Measurements from ENCODE around the gene DFFB. TPM values are rescaled to one million over a fixed set of nuclear protein-coding genes. Genes with fewer than 3 reads are reported as not detected.
A peak's percentile ranks its signal among the peaks of the same experiment; 100 is the strongest.

The DFFB gene
- total and polyA plus RNA-seq, 2 of the 13 experiments (the other 11 are each of a cell fraction or from before 2014, with no cell fraction given): 4.6 to 9.3 TPM

DNA sequence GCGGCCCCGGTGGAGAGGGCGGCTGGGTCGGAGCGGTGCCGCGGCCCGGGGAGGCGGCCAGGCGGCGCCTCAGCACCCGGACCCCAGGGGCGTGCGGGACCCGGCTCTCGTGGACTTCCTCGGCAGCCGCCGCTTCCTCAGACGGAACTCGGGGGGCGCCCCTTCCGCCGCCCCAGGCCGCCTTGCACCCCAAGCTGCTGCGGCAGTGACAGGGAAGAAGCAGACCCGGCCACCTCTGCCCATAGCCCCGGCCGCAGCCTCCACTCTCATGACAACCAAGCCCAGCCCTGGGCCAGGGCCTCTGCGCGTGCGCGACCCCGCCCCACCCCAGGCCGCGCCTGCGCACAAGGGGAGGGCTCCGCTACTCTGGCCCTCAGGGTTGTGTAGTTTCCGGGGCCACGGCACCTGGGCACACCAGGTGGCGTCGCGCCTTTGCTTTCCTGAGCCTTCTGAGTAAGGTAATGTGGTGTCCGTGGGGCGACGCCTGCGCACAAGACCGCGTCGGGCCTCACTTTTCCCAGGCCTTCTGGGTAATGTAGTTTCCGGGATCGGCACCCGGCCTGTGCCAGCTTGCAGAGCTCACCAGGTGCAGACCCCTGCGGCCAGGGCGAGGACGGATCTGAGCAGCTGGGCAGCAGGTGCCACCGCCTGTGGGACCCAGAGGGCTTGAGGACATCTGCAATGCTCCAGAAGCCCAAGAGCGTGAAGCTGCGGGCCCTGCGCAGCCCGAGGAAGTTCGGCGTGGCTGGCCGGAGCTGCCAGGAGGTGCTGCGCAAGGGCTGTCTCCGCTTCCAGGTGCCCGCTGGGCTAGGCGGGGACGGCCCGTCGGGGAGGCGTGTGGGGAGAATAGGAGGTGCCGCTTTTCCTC is at the start of gene DFFB, which contains the start of gene CEP104 (continued):
- TF ChIP-seq, protein P1, sequence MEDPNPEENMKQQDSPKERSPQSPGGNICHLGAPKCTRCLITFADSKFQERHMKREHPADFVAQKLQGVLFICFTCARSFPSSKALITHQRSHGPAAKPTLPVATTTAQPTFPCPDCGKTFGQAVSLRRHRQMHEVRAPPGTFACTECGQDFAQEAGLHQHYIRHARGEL (CRISPR knock-in tag; IDR thresholded peaks at IDR 0.05): 0 out of 2 replicates have a peak, but pooled peaks have one; percentile 77
- TF ChIP-seq ZNF605 (CRISPR knock-in tag; IDR thresholded peaks at IDR 0.05): peak; percentile 82
- peak; percentile 93; the same call in 1 of the 2 replicates for TF ChIP-seq ZNF224 (CRISPR knock-in tag; IDR thresholded peaks at IDR 0.05)
- TF ChIP-seq HNF4A (CRISPR knock-in tag; IDR thresholded peaks at IDR 0.05): no peak
- TF ChIP-seq, protein P2, sequence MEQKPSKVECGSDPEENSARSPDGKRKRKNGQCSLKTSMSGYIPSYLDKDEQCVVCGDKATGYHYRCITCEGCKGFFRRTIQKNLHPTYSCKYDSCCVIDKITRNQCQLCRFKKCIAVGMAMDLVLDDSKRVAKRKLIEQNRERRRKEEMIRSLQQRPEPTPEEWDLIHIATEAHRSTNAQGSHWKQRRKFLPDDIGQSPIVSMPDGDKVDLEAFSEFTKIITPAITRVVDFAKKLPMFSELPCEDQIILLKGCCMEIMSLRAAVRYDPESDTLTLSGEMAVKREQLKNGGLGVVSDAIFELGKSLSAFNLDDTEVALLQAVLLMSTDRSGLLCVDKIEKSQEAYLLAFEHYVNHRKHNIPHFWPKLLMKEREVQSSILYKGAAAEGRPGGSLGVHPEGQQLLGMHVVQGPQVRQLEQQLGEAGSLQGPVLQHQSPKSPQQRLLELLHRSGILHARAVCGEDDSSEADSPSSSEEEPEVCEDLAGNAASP (CRISPR knock-in tag; IDR thresholded peaks at IDR 0.05; ENCODE audit: borderline replicate concordance): peak; percentile 59; the same call in 1 of the 2 replicates
- TF ChIP-seq, protein P3, sequence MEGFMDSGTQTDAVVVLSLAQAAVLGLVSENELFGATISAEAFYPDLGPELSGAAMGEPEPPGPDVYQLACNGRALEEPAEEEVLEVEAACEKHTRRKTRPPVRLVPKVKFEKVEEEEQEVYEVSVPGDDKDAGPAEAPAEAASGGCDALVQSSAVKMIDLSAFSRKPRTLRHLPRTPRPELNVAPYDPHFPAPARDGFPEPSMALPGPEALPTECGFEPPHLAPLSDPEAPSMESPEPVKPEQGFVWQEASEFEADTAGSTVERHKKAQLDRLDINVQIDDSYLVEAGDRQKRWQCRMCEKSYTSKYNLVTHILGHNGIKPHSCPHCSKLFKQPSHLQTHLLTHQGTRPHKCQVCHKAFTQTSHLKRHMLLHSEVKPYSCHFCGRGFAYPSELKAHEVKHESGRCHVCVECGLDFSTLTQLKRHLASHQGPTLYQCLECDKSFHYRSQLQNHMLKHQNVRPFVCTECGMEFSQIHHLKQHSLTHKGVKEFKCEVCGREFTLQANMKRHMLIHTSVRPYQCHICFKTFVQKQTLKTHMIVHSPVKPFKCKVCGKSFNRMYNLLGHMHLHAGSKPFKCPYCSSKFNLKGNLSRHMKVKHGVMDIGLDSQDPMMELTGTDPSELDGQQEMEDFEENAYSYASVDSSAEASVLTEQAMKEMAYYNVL (CRISPR knock-in tag; IDR thresholded peaks at IDR 0.05; ENCODE audit: borderline replicate concordance): peak; percentile 71; the same call in 1 of the 2 replicates
- TF ChIP-seq KMT2B (CRISPR knock-in tag; IDR thresholded peaks at IDR 0.05): peak; percentile 68
- peak; percentile 69 for TF ChIP-seq AHR (CRISPR knock-in tag; IDR thresholded peaks at IDR 0.05)
- TF ChIP-seq ZSCAN31 (CRISPR knock-in tag; IDR thresholded peaks at IDR 0.05; ENCODE audit: low read depth): peak; percentile 70; the same call in 1 of the 2 replicates
- peak; percentile 59; the same call in 1 of the 2 replicates for TF ChIP-seq ELF4 (CRISPR knock-in tag; IDR thresholded peaks at IDR 0.05; ENCODE audit: borderline replicate concordance)
- 0 out of 2 replicates have a peak, but pooled peaks have one; percentile 16 for TF ChIP-seq TBX3 (IDR thresholded peaks at IDR 0.05; ENCODE audit: borderline replicate concordance)
- no peak; the same call in 1 of the 2 replicates for TF ChIP-seq ZNF572 (CRISPR knock-in tag; IDR thresholded peaks at IDR 0.05)
- TF ChIP-seq ZNF550 (CRISPR knock-in tag; IDR thresholded peaks at IDR 0.05; ENCODE audit: borderline replicate concordance): no peak
- peak; percentile 93 for TF ChIP-seq ZFY (CRISPR knock-in tag; IDR thresholded peaks at IDR 0.05)
- no peak; the same call in 1 of the 2 replicates for TF ChIP-seq ZBTB7B (CRISPR knock-in tag; IDR thresholded peaks at IDR 0.05)
- TF ChIP-seq, protein P4, sequence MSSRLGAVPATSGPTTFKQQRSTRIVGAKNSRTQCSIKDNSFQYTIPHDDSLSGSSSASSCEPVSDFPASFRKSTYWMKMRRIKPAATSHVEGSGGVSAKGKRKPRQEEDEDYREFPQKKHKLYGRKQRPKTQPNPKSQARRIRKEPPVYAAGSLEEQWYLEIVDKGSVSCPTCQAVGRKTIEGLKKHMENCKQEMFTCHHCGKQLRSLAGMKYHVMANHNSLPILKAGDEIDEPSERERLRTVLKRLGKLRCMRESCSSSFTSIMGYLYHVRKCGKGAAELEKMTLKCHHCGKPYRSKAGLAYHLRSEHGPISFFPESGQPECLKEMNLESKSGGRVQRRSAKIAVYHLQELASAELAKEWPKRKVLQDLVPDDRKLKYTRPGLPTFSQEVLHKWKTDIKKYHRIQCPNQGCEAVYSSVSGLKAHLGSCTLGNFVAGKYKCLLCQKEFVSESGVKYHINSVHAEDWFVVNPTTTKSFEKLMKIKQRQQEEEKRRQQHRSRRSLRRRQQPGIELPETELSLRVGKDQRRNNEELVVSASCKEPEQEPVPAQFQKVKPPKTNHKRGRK (CRISPR knock-in tag; IDR thresholded peaks at IDR 0.05): no peak
- TF ChIP-seq MIXL1 (CRISPR knock-in tag; IDR thresholded peaks at IDR 0.05): peak; percentile 61; the same call in 1 of the 2 replicates
- no peak for TF ChIP-seq ZNF746 (CRISPR knock-in tag; IDR thresholded peaks at IDR 0.05)
- TF ChIP-seq, protein P5, sequence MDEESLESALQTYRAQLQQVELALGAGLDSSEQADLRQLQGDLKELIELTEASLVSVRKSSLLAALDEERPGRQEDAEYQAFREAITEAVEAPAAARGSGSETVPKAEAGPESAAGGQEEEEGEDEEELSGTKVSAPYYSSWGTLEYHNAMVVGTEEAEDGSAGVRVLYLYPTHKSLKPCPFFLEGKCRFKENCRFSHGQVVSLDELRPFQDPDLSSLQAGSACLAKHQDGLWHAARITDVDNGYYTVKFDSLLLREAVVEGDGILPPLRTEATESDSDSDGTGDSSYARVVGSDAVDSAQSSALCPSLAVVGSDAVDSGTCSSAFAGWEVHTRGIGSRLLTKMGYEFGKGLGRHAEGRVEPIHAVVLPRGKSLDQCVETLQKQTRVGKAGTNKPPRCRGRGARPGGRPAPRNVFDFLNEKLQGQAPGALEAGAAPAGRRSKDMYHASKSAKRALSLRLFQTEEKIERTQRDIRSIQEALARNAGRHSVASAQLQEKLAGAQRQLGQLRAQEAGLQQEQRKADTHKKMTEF (CRISPR knock-in tag; IDR thresholded peaks at IDR 0.05): peak; percentile 75

Measured in HepG2 (cell line).